HCT116 (cell line): ENCODE results near the gene SH3GL1. TPM values are rescaled to one million over a fixed set of nuclear protein-coding genes. Genes with fewer than 3 reads are reported as not detected.

Source experiments
- ATAC-seq: fragments of 200-7000 bp; cut with Tn5 transposase; 2 replicates; pipeline ENCODE4 v1.9.1; 2020; ENCODE audit warnings: mild to moderate bottlenecking, moderate library complexity
- BruUV-seq: library from RNA; stranded (reverse); fragments of 400-500 nt; replicated peaks from 2 replicates; lab custom pipeline; 2021; lab: Mats Ljungman, UMichigan
- CTCF ChIA-PET: fragments of 300-600 bp; sonication (Branson Sonifier 250); formaldehyde crosslinking; loops from one replicate; lab custom pipeline; 2021; ENCODE audit warnings: antibody characterized with exemption; lab: Charles Lee
- POLR2A ChIA-PET: fragments of 300-600, 350-600 bp; sonication (Branson Sonifier 250); formaldehyde crosslinking; loops from one replicate; lab custom pipeline; 2021; ENCODE audit warnings: antibody characterized with exemption; lab: Charles Lee
- RAD21 ChIA-PET, 2 experiments: fragments of 300-600 bp; sonication (Branson Sonifier 250); formaldehyde crosslinking; loops; one replicate each; lab custom pipeline; 2023; ENCODE audit warnings: low total read pairs in 2 of 2; ENCODE audit not compliant: uncharacterized antibody in 2 of 2, unreplicated experiment in 2 of 2, low non-redundant PET in 1 of 2; lab: Charles Lee
- DNase-seq: peaks from one replicate; pipeline ENCODE4 v3.0.0-alpha.2; 2010; ENCODE audit warnings: low read depth, low spot score
- H2AFZ ChIP-seq: fragments of 200-600 bp; shearing (Covaris generic), sonication (generic); 2 replicates; pipeline ENCODE4 v1.6.1; 2017; ENCODE audit warnings: low read depth, mixed run types, mixed read lengths, antibody characterized with exemption, low read length; ENCODE audit not compliant: poor library complexity, severe bottlenecking
- H3K27ac ChIP-seq: 2 replicates; pipeline ENCODE4 v1.5.1; 2012; ENCODE audit warnings: low read depth, low read length
- H3K27me3 ChIP-seq: fragments of 200-600 bp; sonication (generic); 2 replicates; pipeline ENCODE4 v1.6.1; 2016; ENCODE audit warnings: mixed run types, low read length, mixed read lengths; ENCODE audit not compliant: insufficient read depth
- H3K36me3 ChIP-seq, 2 experiments: fragments of 200-500 bp in 1 of 2; fragments of 200-600 bp in 1 of 2; sonication (Bioruptor generic) in 1 of 2; sonication (generic) in 1 of 2; 2 replicates each; pipeline versions ENCODE4 v1.5.1 to v1.6.1; 2014 to 2016; ENCODE audit warnings: low read length in 2 of 2, inconsistent platforms in 1 of 2, mixed read lengths in 1 of 2, mixed run types in 1 of 2; ENCODE audit not compliant: insufficient read depth in 2 of 2, control insufficient read depth in 1 of 2
- H3K4me1 ChIP-seq, 2 experiments: fragments of 200-600 bp in 1 of 2; sonication (generic) in 1 of 2; 2 replicates each; pipeline versions ENCODE4 v1.5.1 to v1.6.1; 2012 to 2017; ENCODE audit warnings: low read length in 2 of 2, inconsistent platforms in 1 of 2, mild to moderate bottlenecking in 1 of 2, mixed read lengths in 1 of 2, mixed run types in 1 of 2, moderate library complexity in 1 of 2; ENCODE audit not compliant: insufficient read depth in 2 of 2, control insufficient read depth in 1 of 2
- H3K4me2 ChIP-seq: fragments of 200-600 bp; sonication (generic); 2 replicates; pipeline ENCODE4 v1.6.1; 2017; ENCODE audit warnings: mixed run types, low read length, mixed read lengths
- H3K4me3 ChIP-seq, 2 experiments: fragments of 200-600 bp in 1 of 2; sonication (generic) in 1 of 2; replicated peaks in 1 of 2; 2 replicates each; pipeline ENCODE4 v1.5.1; 2011 to 2016; ENCODE audit warnings: low read length in 2 of 2, control low read depth in 1 of 2, low read depth in 1 of 2, mild to moderate bottlenecking in 1 of 2, mixed read lengths in 1 of 2, mixed run types in 1 of 2
- H3K79me2 ChIP-seq: fragments of 200-600 bp; sonication (generic); 2 replicates; pipeline ENCODE4 v1.6.1; 2017; ENCODE audit warnings: mild to moderate bottlenecking, mixed run types, low read length, moderate library complexity, mixed read lengths; ENCODE audit not compliant: insufficient read depth
- H3K9ac ChIP-seq: fragments of 200-600 bp; sonication (generic); 2 replicates; pipeline ENCODE4 v1.6.1; 2016; ENCODE audit warnings: low read length, mixed read lengths
- H3K9me2 ChIP-seq: fragments of 200-600 bp; sonication (generic), shearing (Covaris generic); 2 replicates; pipeline ENCODE4 v1.6.1; 2017; ENCODE audit warnings: mixed run types, mild to moderate bottlenecking, moderate library complexity; ENCODE audit not compliant: insufficient read depth
- H3K9me3 ChIP-seq, 2 experiments: fragments of 200-500 bp in 1 of 2; fragments of 200-600 bp in 1 of 2; sonication (Bioruptor generic) in 1 of 2; sonication (generic) in 1 of 2; 2 replicates each; pipeline ENCODE4 v1.6.1; 2014 to 2017; ENCODE audit warnings: low read length in 2 of 2, mixed read lengths in 2 of 2, inconsistent platforms in 1 of 2, low read depth in 1 of 2, mild to moderate bottlenecking in 1 of 2, mixed run types in 1 of 2, moderate library complexity in 1 of 2; ENCODE audit not compliant: control insufficient read depth in 1 of 2, insufficient read depth in 1 of 2
- H4K20me1 ChIP-seq: fragments of 200-600 bp; sonication (generic), shearing (Covaris generic); 2 replicates; pipeline ENCODE4 v1.6.1; 2017; ENCODE audit warnings: mixed run types, mild to moderate bottlenecking, moderate library complexity; ENCODE audit not compliant: insufficient read depth
- CEBPB ChIP-seq: IDR thresholded peaks from 2 replicates; pipeline ENCODE4 v1.6.1; 2012; ENCODE audit warnings: low read depth
- EGR1 ChIP-seq: IDR thresholded peaks from 2 replicates; pipeline ENCODE4 v1.6.1; 2012; ENCODE audit warnings: low read depth
- ELF1 ChIP-seq: IDR thresholded peaks from 2 replicates; pipeline ENCODE4 v1.6.1; 2012; ENCODE audit warnings: low read depth, borderline replicate concordance
- EZH2 ChIP-seq: fragments of 200-600 bp; sonication (generic); IDR thresholded peaks from 2 replicates; pipeline ENCODE4 v1.6.1; 2017; ENCODE audit warnings: antibody characterized with exemption, mixed run types
- JUND ChIP-seq: IDR thresholded peaks from 2 replicates; pipeline ENCODE4 v1.6.1; 2012
- POLR2A ChIP-seq: IDR thresholded peaks from 2 replicates; pipeline ENCODE4 v1.7.0; 2011; ENCODE audit warnings: borderline replicate concordance; ENCODE audit not compliant: insufficient read depth, insufficient read length; ENCODE audit errors: extremely low read depth
- POLR2AphosphoS5 ChIP-seq: IDR thresholded peaks from 2 replicates; pipeline ENCODE4 v1.6.1; 2011; ENCODE audit warnings: mild to moderate bottlenecking, low read depth, low read length, moderate library complexity
- RAD21 ChIP-seq: IDR thresholded peaks from 2 replicates; pipeline ENCODE4 v1.6.1; 2012; ENCODE audit warnings: low read depth, mild to moderate bottlenecking
- SP1 ChIP-seq: IDR thresholded peaks from 2 replicates; pipeline ENCODE4 v1.6.1; 2012; ENCODE audit warnings: low read depth
- SRF ChIP-seq: IDR thresholded peaks from 2 replicates; pipeline ENCODE4 v1.6.1; 2012; ENCODE audit warnings: low read depth
- TCF7L2 ChIP-seq: IDR thresholded peaks from 2 replicates; pipeline ENCODE4 v1.7.0; 2011; ENCODE audit warnings: borderline replicate concordance, inconsistent platforms; ENCODE audit not compliant: insufficient read depth, insufficient read length; ENCODE audit errors: extremely low read depth
- YY1 ChIP-seq: IDR thresholded peaks from 2 replicates; pipeline ENCODE4 v1.6.1; 2011; ENCODE audit warnings: low read length, low read depth, moderate library complexity, mild to moderate bottlenecking; ENCODE audit not compliant: insufficient replicate concordance; ENCODE audit errors: extremely low read depth
- ZNF274 ChIP-seq: fragments of 200-500 bp; sonication (Bioruptor generic); IDR thresholded peaks from 2 replicates; pipeline ENCODE4 v1.6.1; 2014; ENCODE audit warnings: mild to moderate bottlenecking, low read depth, low read length, inconsistent platforms
- intact Hi-C: fragments of 100-400 bp; cut with micrococcal nuclease; formaldehyde crosslinking; loops from 2 replicates; pipeline ENCODE4 v1.10.0; 2022
- total RNA-seq: library from RNA; stranded (reverse); gene quantifications from one replicate; pipeline ENCODE4 v1.2.1, GENCODE V29; 2021; ENCODE audit not compliant: unreplicated experiment
- TF ChIP-seq, protein P1 (sequence below): IDR thresholded peaks from 2 replicates; pipeline ENCODE4 v1.6.1; 2012
- TF ChIP-seq, protein P2 (sequence below): IDR thresholded peaks from 2 replicates; pipeline ENCODE4 v1.6.1; 2012; ENCODE audit warnings: low read depth

SH3GL1 gene
- total RNA-seq, 1 experiment from 2014 or later: 86.0 TPM

DNA sequence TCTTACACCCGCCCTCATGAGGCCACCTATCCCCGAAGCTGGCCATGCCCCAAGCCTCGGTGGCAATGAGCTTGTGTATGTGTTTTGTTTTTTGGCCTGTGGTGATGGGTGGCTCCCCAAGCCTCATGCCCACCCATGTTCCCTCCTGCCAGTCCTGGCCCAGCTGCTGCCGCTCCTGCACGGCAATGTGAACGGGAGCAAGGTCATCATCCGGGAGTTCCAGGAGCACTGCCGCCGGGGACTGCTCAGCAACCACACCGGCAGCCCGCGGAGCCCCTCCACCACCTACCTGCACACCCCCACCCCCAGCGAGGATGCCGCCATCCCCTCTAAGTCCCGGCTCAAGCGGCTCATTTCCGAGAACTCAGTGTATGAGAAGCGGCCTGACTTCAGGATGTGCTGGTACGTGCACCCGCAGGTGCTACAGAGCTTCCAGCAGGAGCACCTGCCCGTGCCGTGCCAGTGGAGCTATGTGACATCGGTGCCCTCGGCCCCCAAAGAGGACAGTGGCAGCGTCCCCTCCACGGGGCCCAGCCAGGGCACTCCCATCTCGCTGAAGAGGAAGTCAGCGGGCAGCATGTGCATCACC lies 32.7 kb upstream of the SH3GL1 start:
- Histone ChIP-seq H3K27me3 (no peaks in the 10 kb centered on the region), H3K27ac (no peak overlapping the region), H3K4me1 (no peaks in the 10 kb centered on the region), H3K79me2 (peaks cover 21% of the 10 kb centered on the region), H3K36me3 (peaks cover 45 to 68% of the 10 kb centered on the region in 2 experiments; a peak in 3 of 4 replicates), H3K4me2 (no peak overlapping the region), H3K9me2 (no peaks in the 10 kb centered on the region), H3K9ac (no peak overlapping the region), H3K9me3 (no peaks in the 10 kb centered on the region), H2AFZ (no peak overlapping the region), H3K4me3 (no peak overlapping the region), H4K20me1 (no peaks in the 10 kb centered on the region)
- ATAC-seq (no peak), DNase-seq (no peak)
- intact Hi-C loops: no loop called here
- TF ChIP-seq RAD21 (no peak), JUND (no peak), SP1 (no peak)
- ChIA-PET RAD21 (no interaction called here), POLR2A (no interaction called here), CTCF (no interaction called here)
- BruUV-seq: no TSS peak

DNA sequence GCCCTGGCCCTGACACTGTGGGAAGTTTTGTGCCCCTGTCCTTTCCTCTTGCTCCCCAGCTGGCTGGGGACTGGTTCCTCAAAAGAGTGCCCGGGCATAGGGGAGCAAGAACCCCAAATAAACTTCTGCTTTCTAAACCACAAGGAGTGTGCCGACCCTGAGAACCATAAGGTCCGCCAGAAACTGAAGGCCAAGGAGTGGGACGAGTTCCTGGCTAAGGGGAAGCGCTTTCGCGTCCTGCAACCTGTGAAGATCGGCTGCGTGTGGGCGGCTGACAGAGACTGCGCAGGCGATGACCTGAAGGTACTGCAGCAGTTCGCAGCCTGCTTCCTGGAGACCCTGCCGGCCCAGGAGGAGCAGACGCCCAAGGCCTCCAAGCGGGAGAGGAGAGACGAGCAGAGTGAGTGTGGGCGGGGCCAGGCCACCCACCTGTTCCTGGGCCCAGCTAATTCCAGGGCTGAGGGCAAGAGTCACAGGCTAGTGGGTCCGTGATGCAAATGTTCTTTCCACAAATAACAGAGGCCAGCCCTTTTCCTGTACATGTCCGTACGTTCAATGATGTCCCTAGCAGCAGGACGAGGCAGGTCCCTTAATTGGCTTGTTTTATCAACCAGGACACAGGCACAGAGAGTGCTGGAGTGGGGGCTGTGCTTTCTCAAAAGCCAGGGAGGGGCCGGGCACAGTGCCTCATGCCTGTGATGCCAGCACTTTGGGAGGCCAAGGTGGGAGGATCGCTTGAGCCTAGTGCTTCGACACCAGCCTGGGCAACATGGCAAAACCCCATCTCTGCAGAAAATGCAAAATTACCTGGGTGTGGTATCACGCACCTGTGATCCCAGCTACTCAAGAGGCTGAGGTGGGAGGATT lies 31.7 kb upstream of the SH3GL1 start:
- ATAC-seq: no peak
- Histone ChIP-seq H3K9ac (no peak overlapping the region), H3K27me3 (no peaks in the 10 kb centered on the region), H3K4me3 (no peak overlapping the region), H2AFZ (no peak overlapping the region), H3K9me2 (no peaks in the 10 kb centered on the region), H4K20me1 (no peaks in the 10 kb centered on the region), H3K9me3 (no peaks in the 10 kb centered on the region), H3K36me3 (peaks cover 45 to 67% of the 10 kb centered on the region in 2 experiments; a peak in 3 of 4 replicates), H3K79me2 (peaks cover 14% of the 10 kb centered on the region), H3K4me1 (no peaks in the 10 kb centered on the region), H3K4me2 (no peak overlapping the region), H3K27ac (no peak overlapping the region)
- ChIA-PET POLR2A (no interaction called here), RAD21 (no interaction called here), CTCF (no interaction called here)
- BruUV-seq: no TSS peak
- no peak for DNase-seq
- intact Hi-C loops: no loop called here
- TF ChIP-seq, protein P1, sequence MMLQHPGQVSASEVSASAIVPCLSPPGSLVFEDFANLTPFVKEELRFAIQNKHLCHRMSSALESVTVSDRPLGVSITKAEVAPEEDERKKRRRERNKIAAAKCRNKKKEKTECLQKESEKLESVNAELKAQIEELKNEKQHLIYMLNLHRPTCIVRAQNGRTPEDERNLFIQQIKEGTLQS: no peak
- TF ChIP-seq, protein P2, sequence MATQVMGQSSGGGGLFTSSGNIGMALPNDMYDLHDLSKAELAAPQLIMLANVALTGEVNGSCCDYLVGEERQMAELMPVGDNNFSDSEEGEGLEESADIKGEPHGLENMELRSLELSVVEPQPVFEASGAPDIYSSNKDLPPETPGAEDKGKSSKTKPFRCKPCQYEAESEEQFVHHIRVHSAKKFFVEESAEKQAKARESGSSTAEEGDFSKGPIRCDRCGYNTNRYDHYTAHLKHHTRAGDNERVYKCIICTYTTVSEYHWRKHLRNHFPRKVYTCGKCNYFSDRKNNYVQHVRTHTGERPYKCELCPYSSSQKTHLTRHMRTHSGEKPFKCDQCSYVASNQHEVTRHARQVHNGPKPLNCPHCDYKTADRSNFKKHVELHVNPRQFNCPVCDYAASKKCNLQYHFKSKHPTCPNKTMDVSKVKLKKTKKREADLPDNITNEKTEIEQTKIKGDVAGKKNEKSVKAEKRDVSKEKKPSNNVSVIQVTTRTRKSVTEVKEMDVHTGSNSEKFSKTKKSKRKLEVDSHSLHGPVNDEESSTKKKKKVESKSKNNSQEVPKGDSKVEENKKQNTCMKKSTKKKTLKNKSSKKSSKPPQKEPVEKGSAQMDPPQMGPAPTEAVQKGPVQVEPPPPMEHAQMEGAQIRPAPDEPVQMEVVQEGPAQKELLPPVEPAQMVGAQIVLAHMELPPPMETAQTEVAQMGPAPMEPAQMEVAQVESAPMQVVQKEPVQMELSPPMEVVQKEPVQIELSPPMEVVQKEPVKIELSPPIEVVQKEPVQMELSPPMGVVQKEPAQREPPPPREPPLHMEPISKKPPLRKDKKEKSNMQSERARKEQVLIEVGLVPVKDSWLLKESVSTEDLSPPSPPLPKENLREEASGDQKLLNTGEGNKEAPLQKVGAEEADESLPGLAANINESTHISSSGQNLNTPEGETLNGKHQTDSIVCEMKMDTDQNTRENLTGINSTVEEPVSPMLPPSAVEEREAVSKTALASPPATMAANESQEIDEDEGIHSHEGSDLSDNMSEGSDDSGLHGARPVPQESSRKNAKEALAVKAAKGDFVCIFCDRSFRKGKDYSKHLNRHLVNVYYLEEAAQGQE: no peak
- TF ChIP-seq EZH2 (no peak), RAD21 (no peak), TCF7L2 (no peak), POLR2AphosphoS5 (no peak), POLR2A (no peak), YY1 (no peak), CEBPB (no peak), ZNF274 (no peak), EGR1 (no peak), SRF (no peak), ELF1 (no peak)
